HCT116 (cell line): ENCODE results near the gene TM7SF3. TPM values are rescaled to one million over a fixed set of nuclear protein-coding genes. Genes with fewer than 3 reads are reported as not detected.

Experiments
- ATAC-seq: fragments of 200-7000 bp; cut with Tn5 transposase; 2 replicates; pipeline ENCODE4 v1.9.1; 2020; ENCODE audit warnings: mild to moderate bottlenecking, moderate library complexity
- BruUV-seq: library from RNA; stranded (reverse); fragments of 400-500 nt; replicated peaks from 2 replicates; lab custom pipeline; 2021; lab: Mats Ljungman, UMichigan
- CTCF ChIA-PET: fragments of 300-600 bp; sonication (Branson Sonifier 250); formaldehyde crosslinking; loops from one replicate; lab custom pipeline; 2021; ENCODE audit warnings: antibody characterized with exemption; lab: Charles Lee
- POLR2A ChIA-PET: fragments of 300-600, 350-600 bp; sonication (Branson Sonifier 250); formaldehyde crosslinking; loops from one replicate; lab custom pipeline; 2021; ENCODE audit warnings: antibody characterized with exemption; lab: Charles Lee
- RAD21 ChIA-PET, 2 experiments: fragments of 300-600 bp; sonication (Branson Sonifier 250); formaldehyde crosslinking; loops; one replicate each; lab custom pipeline; 2023; ENCODE audit warnings: low total read pairs in 2 of 2; ENCODE audit not compliant: uncharacterized antibody in 2 of 2, unreplicated experiment in 2 of 2, low non-redundant PET in 1 of 2; lab: Charles Lee
- DNase-seq: peaks from one replicate; pipeline ENCODE4 v3.0.0-alpha.2; 2010; ENCODE audit warnings: low read depth, low spot score
- H2AFZ ChIP-seq: fragments of 200-600 bp; shearing (Covaris generic), sonication (generic); 2 replicates; pipeline ENCODE4 v1.6.1; 2017; ENCODE audit warnings: low read depth, mixed run types, mixed read lengths, antibody characterized with exemption, low read length; ENCODE audit not compliant: poor library complexity, severe bottlenecking
- H3K27ac ChIP-seq: 2 replicates; pipeline ENCODE4 v1.5.1; 2012; ENCODE audit warnings: low read depth, low read length
- H3K27me3 ChIP-seq: fragments of 200-600 bp; sonication (generic); 2 replicates; pipeline ENCODE4 v1.6.1; 2016; ENCODE audit warnings: mixed run types, low read length, mixed read lengths; ENCODE audit not compliant: insufficient read depth
- H3K36me3 ChIP-seq, 2 experiments: fragments of 200-500 bp in 1 of 2; fragments of 200-600 bp in 1 of 2; sonication (Bioruptor generic) in 1 of 2; sonication (generic) in 1 of 2; 2 replicates each; pipeline versions ENCODE4 v1.5.1 to v1.6.1; 2014 to 2016; ENCODE audit warnings: low read length in 2 of 2, inconsistent platforms in 1 of 2, mixed read lengths in 1 of 2, mixed run types in 1 of 2; ENCODE audit not compliant: insufficient read depth in 2 of 2, control insufficient read depth in 1 of 2
- H3K4me1 ChIP-seq, 2 experiments: fragments of 200-600 bp in 1 of 2; sonication (generic) in 1 of 2; 2 replicates each; pipeline versions ENCODE4 v1.5.1 to v1.6.1; 2012 to 2017; ENCODE audit warnings: low read length in 2 of 2, inconsistent platforms in 1 of 2, mild to moderate bottlenecking in 1 of 2, mixed read lengths in 1 of 2, mixed run types in 1 of 2, moderate library complexity in 1 of 2; ENCODE audit not compliant: insufficient read depth in 2 of 2, control insufficient read depth in 1 of 2
- H3K4me2 ChIP-seq: fragments of 200-600 bp; sonication (generic); 2 replicates; pipeline ENCODE4 v1.6.1; 2017; ENCODE audit warnings: mixed run types, low read length, mixed read lengths
- H3K4me3 ChIP-seq, 2 experiments: fragments of 200-600 bp in 1 of 2; sonication (generic) in 1 of 2; replicated peaks in 1 of 2; 2 replicates each; pipeline ENCODE4 v1.5.1; 2011 to 2016; ENCODE audit warnings: low read length in 2 of 2, control low read depth in 1 of 2, low read depth in 1 of 2, mild to moderate bottlenecking in 1 of 2, mixed read lengths in 1 of 2, mixed run types in 1 of 2
- H3K79me2 ChIP-seq: fragments of 200-600 bp; sonication (generic); 2 replicates; pipeline ENCODE4 v1.6.1; 2017; ENCODE audit warnings: mild to moderate bottlenecking, mixed run types, low read length, moderate library complexity, mixed read lengths; ENCODE audit not compliant: insufficient read depth
- H3K9ac ChIP-seq: fragments of 200-600 bp; sonication (generic); 2 replicates; pipeline ENCODE4 v1.6.1; 2016; ENCODE audit warnings: low read length, mixed read lengths
- H3K9me2 ChIP-seq: fragments of 200-600 bp; sonication (generic), shearing (Covaris generic); 2 replicates; pipeline ENCODE4 v1.6.1; 2017; ENCODE audit warnings: mixed run types, mild to moderate bottlenecking, moderate library complexity; ENCODE audit not compliant: insufficient read depth
- H3K9me3 ChIP-seq, 2 experiments: fragments of 200-500 bp in 1 of 2; fragments of 200-600 bp in 1 of 2; sonication (Bioruptor generic) in 1 of 2; sonication (generic) in 1 of 2; 2 replicates each; pipeline ENCODE4 v1.6.1; 2014 to 2017; ENCODE audit warnings: low read length in 2 of 2, mixed read lengths in 2 of 2, inconsistent platforms in 1 of 2, low read depth in 1 of 2, mild to moderate bottlenecking in 1 of 2, mixed run types in 1 of 2, moderate library complexity in 1 of 2; ENCODE audit not compliant: control insufficient read depth in 1 of 2, insufficient read depth in 1 of 2
- H4K20me1 ChIP-seq: fragments of 200-600 bp; sonication (generic), shearing (Covaris generic); 2 replicates; pipeline ENCODE4 v1.6.1; 2017; ENCODE audit warnings: mixed run types, mild to moderate bottlenecking, moderate library complexity; ENCODE audit not compliant: insufficient read depth
- CBX3 ChIP-seq: IDR thresholded peaks from 2 replicates; pipeline ENCODE4 v1.6.1; 2012; ENCODE audit warnings: low read depth
- CEBPB ChIP-seq: IDR thresholded peaks from 2 replicates; pipeline ENCODE4 v1.6.1; 2012; ENCODE audit warnings: low read depth
- EGR1 ChIP-seq: IDR thresholded peaks from 2 replicates; pipeline ENCODE4 v1.6.1; 2012; ENCODE audit warnings: low read depth
- EZH2 ChIP-seq: fragments of 200-600 bp; sonication (generic); IDR thresholded peaks from 2 replicates; pipeline ENCODE4 v1.6.1; 2017; ENCODE audit warnings: antibody characterized with exemption, mixed run types
- EZH2phosphoT487 ChIP-seq: fragments of 200-600 bp; IDR thresholded peaks from 2 replicates; pipeline ENCODE4 v1.6.1; 2018; ENCODE audit warnings: antibody characterized with exemption, borderline replicate concordance
- FOSL1 ChIP-seq: IDR thresholded peaks from 2 replicates; pipeline ENCODE4 v1.6.1; 2012; ENCODE audit warnings: low read depth
- JUND ChIP-seq: IDR thresholded peaks from 2 replicates; pipeline ENCODE4 v1.6.1; 2012
- POLR2A ChIP-seq: IDR thresholded peaks from 2 replicates; pipeline ENCODE4 v1.7.0; 2011; ENCODE audit warnings: borderline replicate concordance; ENCODE audit not compliant: insufficient read depth, insufficient read length; ENCODE audit errors: extremely low read depth
- POLR2AphosphoS5 ChIP-seq: IDR thresholded peaks from 2 replicates; pipeline ENCODE4 v1.6.1; 2011; ENCODE audit warnings: mild to moderate bottlenecking, low read depth, low read length, moderate library complexity
- SIN3A ChIP-seq: IDR thresholded peaks from 2 replicates; pipeline ENCODE4 v1.6.1; 2012; ENCODE audit warnings: low read depth
- SP1 ChIP-seq: IDR thresholded peaks from 2 replicates; pipeline ENCODE4 v1.6.1; 2012; ENCODE audit warnings: low read depth
- SRF ChIP-seq: IDR thresholded peaks from 2 replicates; pipeline ENCODE4 v1.6.1; 2012; ENCODE audit warnings: low read depth
- TCF7L2 ChIP-seq: IDR thresholded peaks from 2 replicates; pipeline ENCODE4 v1.7.0; 2011; ENCODE audit warnings: borderline replicate concordance, inconsistent platforms; ENCODE audit not compliant: insufficient read depth, insufficient read length; ENCODE audit errors: extremely low read depth
- ZFX ChIP-seq: fragments of 450-650 bp; IDR thresholded peaks from 2 replicates; pipeline ENCODE4 v1.6.1; 2017
- intact Hi-C: fragments of 100-400 bp; cut with micrococcal nuclease; formaldehyde crosslinking; loops from 2 replicates; pipeline ENCODE4 v1.10.0; 2022
- total RNA-seq: library from RNA; stranded (reverse); gene quantifications from one replicate; pipeline ENCODE4 v1.2.1, GENCODE V29; 2021; ENCODE audit not compliant: unreplicated experiment
- TF ChIP-seq, protein P1 (sequence below): IDR thresholded peaks from 2 replicates; pipeline ENCODE4 v1.6.1; 2012; ENCODE audit warnings: low read depth
- TF ChIP-seq, protein P2 (sequence below): IDR thresholded peaks from 2 replicates; pipeline ENCODE4 v1.6.1; 2011; ENCODE audit warnings: mild to moderate bottlenecking, low read length, moderate library complexity; ENCODE audit not compliant: insufficient replicate concordance; ENCODE audit errors: extremely low read depth
- TF ChIP-seq, protein P3 (sequence below): IDR thresholded peaks from 2 replicates; pipeline ENCODE4 v1.6.1; 2012
- TF ChIP-seq, protein P4 (sequence below), 3 experiments: fragments of 200-600 bp in 1 of 3; sonication (generic) in 1 of 3; IDR thresholded peaks in 2 of 3; conservative IDR thresholded peaks in 1 of 3; 2 replicates each; pipeline ENCODE4 v1.5.1; 2012 to 2017; ENCODE audit warnings: low read depth in 2 of 3, low read length in 2 of 3, antibody characterized with exemption in 1 of 3, borderline replicate concordance in 1 of 3, control low read depth in 1 of 3, mild to moderate bottlenecking in 1 of 3, mixed read lengths in 1 of 3, mixed run types in 1 of 3, moderate library complexity in 1 of 3; ENCODE audit not compliant: insufficient read depth in 1 of 3
- TF ChIP-seq, protein P5 (sequence below): IDR thresholded peaks from 2 replicates; pipeline ENCODE4 v1.6.1; 2012

TM7SF3 gene
- total RNA-seq, 1 experiment from 2014 or later = 46.5 TPM

DNA sequence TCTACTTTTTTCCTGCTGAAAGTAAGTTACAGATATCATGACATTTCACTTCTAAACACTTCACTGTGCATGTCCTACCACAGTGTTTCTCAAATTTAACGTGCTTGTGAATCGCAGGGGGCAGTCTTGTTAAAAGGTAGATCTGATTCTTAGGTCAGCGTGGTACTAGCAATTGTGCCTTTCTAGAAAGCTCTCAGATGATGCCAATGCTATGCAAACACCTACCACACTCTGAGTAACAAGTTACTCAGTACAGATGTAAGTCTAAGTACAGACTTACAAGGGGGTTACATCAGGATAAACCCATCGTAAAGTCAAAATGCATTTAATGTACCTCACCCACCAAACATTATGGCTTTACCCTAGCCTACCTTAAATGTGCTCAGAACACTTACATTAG, 22.4 kb downstream of the TM7SF3 start (continued):
- no peak for TF ChIP-seq EZH2
- no peak for TF ChIP-seq EGR1
- no peak for TF ChIP-seq ZFX
- no peak for TF ChIP-seq SP1
- TF ChIP-seq EZH2phosphoT487 = no peak
- TF ChIP-seq, all 23 proteins: peak for 0

DNA sequence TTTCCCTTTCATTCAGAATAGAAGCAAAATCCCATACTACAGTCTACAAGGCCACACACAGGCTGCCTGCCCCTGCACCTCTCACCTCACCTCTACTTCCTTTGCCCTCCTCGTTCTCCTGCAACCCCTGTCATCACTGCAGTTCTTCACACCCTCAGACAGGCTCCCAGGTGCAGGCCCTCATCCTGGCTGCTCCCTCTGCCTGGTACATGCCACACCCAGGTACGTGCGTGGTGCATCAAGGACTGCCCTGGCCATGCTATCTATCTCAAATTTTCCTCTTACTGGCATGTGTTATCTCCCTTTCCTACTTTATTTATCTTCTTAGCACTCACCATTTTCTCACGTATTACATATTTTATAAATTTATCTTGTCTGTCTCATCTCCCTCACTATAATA, 24.3 kb downstream of the TM7SF3 start:
- ChIA-PET CTCF (no interaction called here), POLR2A (no interaction called here), RAD21 (no interaction called here)
- Histone ChIP-seq H2AFZ (no peak overlapping the region), H3K4me2 (no peak overlapping the region), H3K4me1 (no peaks in the 10 kb centered on the region), H3K9me2 (no peaks in the 10 kb centered on the region), H3K9me3 (no peaks in the 10 kb centered on the region), H3K27me3 (no peaks in the 10 kb centered on the region), H3K27ac (no peak overlapping the region), H3K79me2 (no peaks in the 10 kb centered on the region), H3K4me3 (no peak overlapping the region), H4K20me1 (no peaks in the 10 kb centered on the region), H3K36me3 (peaks cover 0 to 8% of the 10 kb centered on the region in 2 experiments; a peak in 3 of 4 replicates), H3K9ac (no peak overlapping the region)
- DNase-seq = no peak
- BruUV-seq = no TSS peak
- ATAC-seq = no peak
- intact Hi-C loops = no loop called here
- TF ChIP-seq FOSL1 (no peak), SIN3A (no peak), POLR2A (no peak), EZH2phosphoT487 (no peak), JUND (no peak), EZH2 (no peak), CBX3 (no peak), EGR1 (no peak), CEBPB (no peak), SP1 (no peak), TCF7L2 (no peak), POLR2AphosphoS5 (no peak), SRF (no peak)
- TF ChIP-seq, protein P1, sequence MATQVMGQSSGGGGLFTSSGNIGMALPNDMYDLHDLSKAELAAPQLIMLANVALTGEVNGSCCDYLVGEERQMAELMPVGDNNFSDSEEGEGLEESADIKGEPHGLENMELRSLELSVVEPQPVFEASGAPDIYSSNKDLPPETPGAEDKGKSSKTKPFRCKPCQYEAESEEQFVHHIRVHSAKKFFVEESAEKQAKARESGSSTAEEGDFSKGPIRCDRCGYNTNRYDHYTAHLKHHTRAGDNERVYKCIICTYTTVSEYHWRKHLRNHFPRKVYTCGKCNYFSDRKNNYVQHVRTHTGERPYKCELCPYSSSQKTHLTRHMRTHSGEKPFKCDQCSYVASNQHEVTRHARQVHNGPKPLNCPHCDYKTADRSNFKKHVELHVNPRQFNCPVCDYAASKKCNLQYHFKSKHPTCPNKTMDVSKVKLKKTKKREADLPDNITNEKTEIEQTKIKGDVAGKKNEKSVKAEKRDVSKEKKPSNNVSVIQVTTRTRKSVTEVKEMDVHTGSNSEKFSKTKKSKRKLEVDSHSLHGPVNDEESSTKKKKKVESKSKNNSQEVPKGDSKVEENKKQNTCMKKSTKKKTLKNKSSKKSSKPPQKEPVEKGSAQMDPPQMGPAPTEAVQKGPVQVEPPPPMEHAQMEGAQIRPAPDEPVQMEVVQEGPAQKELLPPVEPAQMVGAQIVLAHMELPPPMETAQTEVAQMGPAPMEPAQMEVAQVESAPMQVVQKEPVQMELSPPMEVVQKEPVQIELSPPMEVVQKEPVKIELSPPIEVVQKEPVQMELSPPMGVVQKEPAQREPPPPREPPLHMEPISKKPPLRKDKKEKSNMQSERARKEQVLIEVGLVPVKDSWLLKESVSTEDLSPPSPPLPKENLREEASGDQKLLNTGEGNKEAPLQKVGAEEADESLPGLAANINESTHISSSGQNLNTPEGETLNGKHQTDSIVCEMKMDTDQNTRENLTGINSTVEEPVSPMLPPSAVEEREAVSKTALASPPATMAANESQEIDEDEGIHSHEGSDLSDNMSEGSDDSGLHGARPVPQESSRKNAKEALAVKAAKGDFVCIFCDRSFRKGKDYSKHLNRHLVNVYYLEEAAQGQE = no peak
- TF ChIP-seq, protein P2, sequence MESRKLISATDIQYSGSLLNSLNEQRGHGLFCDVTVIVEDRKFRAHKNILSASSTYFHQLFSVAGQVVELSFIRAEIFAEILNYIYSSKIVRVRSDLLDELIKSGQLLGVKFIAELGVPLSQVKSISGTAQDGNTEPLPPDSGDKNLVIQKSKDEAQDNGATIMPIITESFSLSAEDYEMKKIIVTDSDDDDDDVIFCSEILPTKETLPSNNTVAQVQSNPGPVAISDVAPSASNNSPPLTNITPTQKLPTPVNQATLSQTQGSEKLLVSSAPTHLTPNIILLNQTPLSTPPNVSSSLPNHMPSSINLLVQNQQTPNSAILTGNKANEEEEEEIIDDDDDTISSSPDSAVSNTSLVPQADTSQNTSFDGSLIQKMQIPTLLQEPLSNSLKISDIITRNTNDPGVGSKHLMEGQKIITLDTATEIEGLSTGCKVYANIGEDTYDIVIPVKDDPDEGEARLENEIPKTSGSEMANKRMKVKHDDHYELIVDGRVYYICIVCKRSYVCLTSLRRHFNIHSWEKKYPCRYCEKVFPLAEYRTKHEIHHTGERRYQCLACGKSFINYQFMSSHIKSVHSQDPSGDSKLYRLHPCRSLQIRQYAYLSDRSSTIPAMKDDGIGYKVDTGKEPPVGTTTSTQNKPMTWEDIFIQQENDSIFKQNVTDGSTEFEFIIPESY = no peak
- TF ChIP-seq, protein P3, sequence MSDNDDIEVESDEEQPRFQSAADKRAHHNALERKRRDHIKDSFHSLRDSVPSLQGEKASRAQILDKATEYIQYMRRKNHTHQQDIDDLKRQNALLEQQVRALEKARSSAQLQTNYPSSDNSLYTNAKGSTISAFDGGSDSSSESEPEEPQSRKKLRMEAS = no peak
- TF ChIP-seq, protein P4, sequence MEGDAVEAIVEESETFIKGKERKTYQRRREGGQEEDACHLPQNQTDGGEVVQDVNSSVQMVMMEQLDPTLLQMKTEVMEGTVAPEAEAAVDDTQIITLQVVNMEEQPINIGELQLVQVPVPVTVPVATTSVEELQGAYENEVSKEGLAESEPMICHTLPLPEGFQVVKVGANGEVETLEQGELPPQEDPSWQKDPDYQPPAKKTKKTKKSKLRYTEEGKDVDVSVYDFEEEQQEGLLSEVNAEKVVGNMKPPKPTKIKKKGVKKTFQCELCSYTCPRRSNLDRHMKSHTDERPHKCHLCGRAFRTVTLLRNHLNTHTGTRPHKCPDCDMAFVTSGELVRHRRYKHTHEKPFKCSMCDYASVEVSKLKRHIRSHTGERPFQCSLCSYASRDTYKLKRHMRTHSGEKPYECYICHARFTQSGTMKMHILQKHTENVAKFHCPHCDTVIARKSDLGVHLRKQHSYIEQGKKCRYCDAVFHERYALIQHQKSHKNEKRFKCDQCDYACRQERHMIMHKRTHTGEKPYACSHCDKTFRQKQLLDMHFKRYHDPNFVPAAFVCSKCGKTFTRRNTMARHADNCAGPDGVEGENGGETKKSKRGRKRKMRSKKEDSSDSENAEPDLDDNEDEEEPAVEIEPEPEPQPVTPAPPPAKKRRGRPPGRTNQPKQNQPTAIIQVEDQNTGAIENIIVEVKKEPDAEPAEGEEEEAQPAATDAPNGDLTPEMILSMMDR (IDR thresholded peaks at IDR 0.05 in 2 of 3, conservative IDR thresholded peaks at IDR 0.05 in 1 of 3; ENCODE audit: borderline replicate concordance in 1 of 3, insufficient read depth in 1 of 3, low read depth in 2 of 3, low read length in 2 of 3) = no peak
- TF ChIP-seq, protein P5, sequence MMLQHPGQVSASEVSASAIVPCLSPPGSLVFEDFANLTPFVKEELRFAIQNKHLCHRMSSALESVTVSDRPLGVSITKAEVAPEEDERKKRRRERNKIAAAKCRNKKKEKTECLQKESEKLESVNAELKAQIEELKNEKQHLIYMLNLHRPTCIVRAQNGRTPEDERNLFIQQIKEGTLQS = no peak
